Left kidney (tissue), 2 donors: ENCODE measurements around the gene RAD9A. TPM values are rescaled to one million over a fixed set of nuclear protein-coding genes. Genes with fewer than 3 reads are reported as not detected.

Experiments used
- DNase-seq: peaks from one replicate; pipeline ENCODE4 v3.0.0-alpha.2; 2013
- polyA plus RNA-seq: library from polyadenylated mRNA; unstranded; fragments of 120-200 nt; gene quantifications from one replicate; pipeline ENCODE4 v1.2.1, GENCODE V29; 2013; ENCODE audit not compliant: insufficient read length

RAD9A gene
- polyA plus RNA-seq, 1 donor, result 29.6 TPM

DNA sequence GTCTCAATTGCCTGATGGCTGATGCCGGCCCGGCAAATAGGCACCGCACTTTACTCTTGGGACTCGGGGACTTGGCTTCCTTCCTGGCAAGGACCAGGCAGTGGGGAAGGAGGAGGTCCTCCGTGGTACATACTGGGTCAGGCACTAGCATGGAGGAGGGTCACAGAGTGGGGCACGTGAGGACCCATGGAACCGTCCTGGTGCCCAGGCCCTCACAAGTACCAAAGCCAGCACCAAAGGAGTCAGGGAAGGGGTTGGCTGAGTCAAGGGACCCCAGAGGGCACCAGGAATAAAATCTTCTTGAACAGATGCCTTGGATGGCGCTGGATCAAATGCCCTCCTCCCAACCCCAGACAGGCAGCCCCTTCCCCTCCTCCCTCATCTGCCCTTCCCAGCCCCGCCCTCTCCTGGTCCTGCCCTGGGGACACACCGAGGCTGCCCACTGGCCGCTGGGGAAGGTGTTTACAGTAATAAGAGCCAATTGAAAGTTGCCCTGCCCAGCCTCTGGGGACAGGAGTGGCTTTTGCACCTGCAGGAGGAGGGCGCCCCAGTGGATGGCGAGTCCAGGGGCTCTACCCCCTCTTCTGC, 18.1 kb downstream of the RAD9A start:
- no peak for DNase-seq

- no peak for DNase-seq
Measured at GRCh38 chr11:67410369-67410831, 18.6 kb downstream of the RAD9A start.

DNA sequence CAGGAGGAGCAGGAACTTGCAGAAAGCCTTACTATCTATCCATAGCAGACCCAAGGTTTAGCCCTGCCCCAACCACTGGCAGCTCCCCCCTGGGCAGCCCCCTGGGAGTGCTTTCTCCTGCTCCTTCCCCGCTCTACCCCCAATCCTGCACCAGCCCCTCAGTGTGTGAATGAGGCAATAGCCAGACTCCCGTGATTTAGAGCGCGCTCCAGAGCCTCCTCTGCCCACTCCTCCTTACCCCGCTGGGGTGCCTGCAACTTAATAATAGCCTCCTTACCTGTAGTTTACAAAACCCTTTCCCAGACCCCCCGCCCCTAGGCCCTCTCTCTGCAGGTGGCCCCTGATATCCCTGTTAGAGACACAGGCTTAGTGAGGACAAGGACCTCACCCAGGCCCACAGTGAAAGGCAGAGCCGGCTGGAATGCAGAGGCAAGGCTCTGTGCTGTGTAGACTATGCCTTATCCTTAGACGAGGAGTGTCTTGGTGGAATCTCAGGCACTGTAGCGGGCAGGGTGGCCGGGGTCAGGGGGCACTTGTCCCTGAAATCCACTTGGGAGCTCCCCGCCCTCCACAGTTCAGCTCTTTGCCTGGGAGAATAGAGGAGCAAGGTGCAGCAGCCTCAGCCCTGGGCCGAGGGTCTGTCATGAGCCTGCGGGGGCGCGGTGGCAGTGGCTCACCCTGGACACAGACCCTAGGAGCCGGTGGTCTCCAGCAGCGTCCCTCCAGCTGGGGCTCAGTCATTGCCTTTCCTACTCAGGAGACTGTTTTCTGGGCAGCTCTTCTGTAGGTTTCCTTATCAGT, 19.4 kb downstream of the RAD9A start:
- DNase-seq, result no peak

DNA sequence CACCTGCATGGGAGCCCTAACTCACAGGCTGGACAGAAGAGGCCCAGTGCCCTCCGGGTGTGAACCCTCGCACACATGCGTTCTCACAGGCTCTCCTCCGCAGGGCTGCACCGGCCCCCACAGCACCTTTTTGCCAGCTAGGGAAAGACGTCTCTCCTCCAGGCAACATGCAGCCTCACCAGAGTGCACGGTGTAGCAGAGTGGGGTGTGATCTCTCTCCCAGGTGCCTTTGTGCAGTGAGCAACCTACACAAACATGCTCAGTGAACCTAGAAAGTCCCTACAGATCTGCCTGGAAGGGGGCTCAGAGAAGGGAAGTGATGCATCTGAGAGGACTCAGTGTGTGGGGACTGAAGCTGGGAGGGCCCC, 20.0 kb downstream of the RAD9A start:
- no peak for DNase-seq

DNA sequence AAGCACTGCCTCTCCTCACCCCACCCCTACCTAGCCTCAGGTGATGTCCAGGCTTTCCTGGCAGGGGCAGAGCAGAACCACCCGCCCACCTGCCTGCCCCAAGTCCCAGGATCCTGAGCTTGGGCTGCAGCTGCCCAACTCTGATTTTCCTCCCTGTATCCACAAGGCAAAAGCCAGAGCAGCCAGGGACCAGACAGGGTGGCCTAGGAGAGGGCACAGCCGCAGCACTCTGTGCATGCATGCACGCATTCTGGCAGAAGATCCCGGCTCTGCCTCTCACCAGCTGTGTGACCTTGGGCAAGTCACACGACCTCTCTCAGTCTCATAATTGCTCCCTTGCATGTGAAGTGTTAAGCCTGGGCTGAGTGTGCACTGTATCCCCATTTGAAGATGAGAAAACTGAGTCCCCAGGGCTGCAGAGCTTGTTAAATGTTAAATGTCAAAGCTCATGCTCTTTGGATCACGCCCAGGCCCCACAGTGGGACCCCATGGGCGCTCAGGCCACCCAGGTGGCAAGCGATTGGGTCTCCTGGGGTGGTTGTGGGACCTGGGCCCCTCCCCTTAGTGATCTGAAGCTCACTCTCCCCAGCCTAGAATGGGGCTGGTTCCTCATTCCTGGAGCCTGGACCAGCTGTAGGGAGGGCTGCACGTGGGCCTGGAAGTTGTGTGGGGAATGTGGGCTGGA, 20.9 kb downstream of the RAD9A start:
- DNase-seq, result no peak

GRCh38 chr11:67413266-67413849, 21.6 kb downstream of the RAD9A start:
- DNase-seq, result no peak

DNA sequence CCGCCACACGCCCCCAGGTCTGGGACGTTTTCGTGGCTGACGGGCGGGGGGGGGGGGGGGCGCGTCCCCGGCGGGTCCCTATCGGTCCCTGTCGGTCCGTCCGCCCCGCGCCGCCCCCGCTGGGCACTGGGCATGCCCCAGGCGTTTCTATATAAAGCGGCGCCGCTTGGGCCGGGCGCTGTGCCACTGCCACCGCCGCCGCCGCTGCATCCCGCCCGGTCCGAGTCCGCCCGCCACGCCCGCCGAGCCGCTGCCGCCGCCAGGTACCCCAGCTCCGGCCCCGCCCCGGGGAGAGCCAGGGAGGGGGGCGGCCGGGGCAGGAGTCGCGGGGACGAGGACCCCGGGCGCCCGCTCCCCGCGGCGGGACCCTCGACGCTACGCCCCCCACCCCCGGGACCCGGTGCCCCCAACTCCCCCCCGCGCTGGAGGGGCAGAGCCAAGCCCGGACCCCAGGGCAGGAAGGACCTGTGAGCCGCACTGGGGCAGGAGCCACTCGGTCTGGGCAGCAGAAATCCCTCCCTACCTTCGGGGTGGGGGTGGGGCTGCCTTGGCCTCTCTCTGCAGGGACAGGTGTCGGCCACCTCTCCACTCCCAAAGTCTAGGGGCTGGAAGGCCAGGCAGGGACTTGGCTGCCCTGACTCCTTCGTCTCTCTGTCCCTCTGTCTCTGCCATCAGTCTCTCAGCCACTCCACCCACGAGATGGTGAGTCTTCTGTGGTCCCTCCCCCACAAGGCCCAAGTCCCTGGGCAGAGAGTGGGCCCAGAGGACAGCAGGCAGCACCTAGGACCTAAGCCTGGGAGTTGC, 23.9 kb downstream of the RAD9A start, which contains the start of gene CARNS1:
Gene CARNS1 (plus strand): TSS at position 178 of the 804 bp plus-strand sequence. CDS start 522 bp downstream, at position 700.
- no peak for DNase-seq

- DNase-seq, result no peak
Measured at GRCh38 chr11:67416416-67417335, 24.9 kb downstream of the RAD9A start.

DNA sequence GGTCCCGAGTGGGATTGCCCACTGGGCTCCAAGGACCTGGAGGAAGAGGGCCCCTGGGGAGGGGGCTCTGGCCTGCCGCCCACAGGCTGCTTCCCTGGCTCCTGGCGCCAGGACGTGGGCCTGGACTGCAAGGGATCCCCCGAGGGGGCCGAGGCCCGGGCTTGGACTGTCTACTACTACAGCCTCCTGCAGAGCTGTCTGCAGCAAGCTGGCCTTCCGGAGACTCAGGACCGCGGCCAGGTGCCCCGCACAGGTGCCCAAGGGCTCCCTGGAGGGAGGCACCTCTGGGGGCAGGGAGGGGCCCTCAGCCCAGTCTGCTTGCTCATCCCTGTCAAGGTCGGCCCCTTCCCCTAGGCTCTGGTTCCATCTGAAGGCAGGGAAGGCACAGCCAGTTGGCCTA, 25.6 kb downstream of the RAD9A start:
- no peak for DNase-seq

- DNase-seq, result no peak
Measured at GRCh38 chr11:67418476-67419281, 26.9 kb downstream of the RAD9A start.

- DNase-seq, result no peak
Measured at GRCh38 chr11:67419325-67420049, 27.7 kb downstream of the RAD9A start.

DNA sequence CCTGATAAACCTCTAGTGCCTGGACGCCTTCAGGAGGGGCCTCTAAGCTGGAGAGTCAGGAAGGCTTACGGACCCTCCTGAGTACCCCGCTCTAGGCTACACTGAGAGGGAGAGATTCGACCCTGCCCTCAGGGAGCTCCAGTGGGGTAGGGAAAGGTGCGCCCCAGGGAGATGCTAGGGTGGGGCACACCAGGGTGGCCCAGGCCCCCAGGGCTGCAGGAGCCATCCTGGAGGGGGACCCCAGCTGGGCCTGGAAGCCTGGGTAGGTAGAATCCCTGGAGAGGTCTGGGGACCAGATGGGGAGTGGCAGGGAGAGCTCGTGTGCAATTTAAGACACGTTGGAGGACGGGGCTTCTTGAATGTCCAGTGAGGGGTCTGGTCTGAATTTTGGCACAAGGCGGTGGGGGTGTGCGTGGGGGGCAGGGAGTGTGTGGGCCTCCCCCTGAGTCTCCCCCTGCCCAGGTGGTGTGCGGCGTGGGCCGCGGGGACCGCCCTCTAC, 28.4 kb downstream of the RAD9A start:
- DNase-seq, result no peak

- DNase-seq, result peak; percentile 94
Measured at GRCh38 chr11:67420646-67421429, 29.1 kb downstream of the RAD9A start.

- DNase-seq, result no peak
Measured at GRCh38 chr11:67421430-67422031, 29.7 kb downstream of the RAD9A start.

- DNase-seq, result no peak
Measured at GRCh38 chr11:67422891-67423290, 31.1 kb downstream of the RAD9A start.

GRCh38 chr11:67423466-67423865, 31.7 kb downstream of the RAD9A start:
- DNase-seq, result no peak

- DNase-seq, result no peak
Measured at GRCh38 chr11:67423891-67424613, 32.3 kb downstream of the RAD9A start.
